BLaER1 treated with 17β-estradiol and CSF1 and Interleukin-3, amounts not matched to agents 10 nM and 100 nM (cell line): ENCODE data around the gene ATF6B.

Experiments used
- H3K27ac ChIP-seq, 11 experiments: shearing (Covaris generic); formaldehyde crosslinking; 2 replicates each; pipeline ENCODE4 v1.8.1; 2022
- H3K27me3 ChIP-seq, 11 experiments: shearing (Covaris generic); formaldehyde crosslinking; 2 replicates each; pipeline ENCODE4 v1.8.1; 2022
- H3K36me3 ChIP-seq, 11 experiments: shearing (Covaris generic); formaldehyde crosslinking; 2 replicates each; pipeline ENCODE4 v1.8.1; 2022
- H3K4me1 ChIP-seq, 10 experiments: shearing (Covaris generic); formaldehyde crosslinking; 2 replicates each; pipeline ENCODE4 v1.8.1; 2022
- H3K4me2 ChIP-seq, 11 experiments: shearing (Covaris generic); formaldehyde crosslinking; 2 replicates each; pipeline ENCODE4 v1.8.1; 2022
- H3K4me3 ChIP-seq, 10 experiments: shearing (Covaris generic); formaldehyde crosslinking; 2 replicates each; pipeline ENCODE4 v1.8.1; 2022
- H3K9ac ChIP-seq, 11 experiments: shearing (Covaris generic); formaldehyde crosslinking; 2 replicates each; pipeline ENCODE4 v1.8.1; 2022
- H3K9me3 ChIP-seq, 11 experiments: shearing (Covaris generic); formaldehyde crosslinking; replicated peaks in 1 of 11; 2 replicates each; pipeline ENCODE4 v1.8.1; 2022
- H4K20me1 ChIP-seq, 11 experiments: shearing (Covaris generic); formaldehyde crosslinking; 2 replicates each; pipeline ENCODE4 v1.8.1; 2022
- Cebpa-rat ChIP-seq, 11 experiments: shearing (Covaris generic); IDR thresholded peaks; 2 replicates each; pipeline ENCODE4 v1.8.1; 2022

Gene ATF6B

GRCh38 chr6:32086661-32087573, 41.1 kb downstream of the ATF6B start:
- peak overlapping the region; percentile 17 to 77 (median 33); a peak in 18 of 22 replicates for H3K4me2 ChIP-seq
- H3K27me3 ChIP-seq, result peaks cover 0 to 78% (median 0%) of the 10 kb centered on the region in 11 experiments; a peak in 8 of 22 replicates
- TF ChIP-seq Cebpa-rat (IDR thresholded peaks at IDR 0.05), result no peak
- peaks cover 5 to 15% (median 12%) of the 10 kb centered on the region in 10 experiments; a peak in 17 of 20 replicates for H3K4me1 ChIP-seq
- no peak overlapping the region for H3K4me3 ChIP-seq
- H4K20me1 ChIP-seq, result peaks cover 0 to 42% (median 0%) of the 10 kb centered on the region in 11 experiments; a peak in 5 of 22 replicates
- H3K27ac ChIP-seq, result no peak overlapping the region
- no peaks in the 10 kb centered on the region for H3K9me3 ChIP-seq
- no peaks in the 10 kb centered on the region for H3K36me3 ChIP-seq
- H3K9ac ChIP-seq, result no peak overlapping the region

DNA sequence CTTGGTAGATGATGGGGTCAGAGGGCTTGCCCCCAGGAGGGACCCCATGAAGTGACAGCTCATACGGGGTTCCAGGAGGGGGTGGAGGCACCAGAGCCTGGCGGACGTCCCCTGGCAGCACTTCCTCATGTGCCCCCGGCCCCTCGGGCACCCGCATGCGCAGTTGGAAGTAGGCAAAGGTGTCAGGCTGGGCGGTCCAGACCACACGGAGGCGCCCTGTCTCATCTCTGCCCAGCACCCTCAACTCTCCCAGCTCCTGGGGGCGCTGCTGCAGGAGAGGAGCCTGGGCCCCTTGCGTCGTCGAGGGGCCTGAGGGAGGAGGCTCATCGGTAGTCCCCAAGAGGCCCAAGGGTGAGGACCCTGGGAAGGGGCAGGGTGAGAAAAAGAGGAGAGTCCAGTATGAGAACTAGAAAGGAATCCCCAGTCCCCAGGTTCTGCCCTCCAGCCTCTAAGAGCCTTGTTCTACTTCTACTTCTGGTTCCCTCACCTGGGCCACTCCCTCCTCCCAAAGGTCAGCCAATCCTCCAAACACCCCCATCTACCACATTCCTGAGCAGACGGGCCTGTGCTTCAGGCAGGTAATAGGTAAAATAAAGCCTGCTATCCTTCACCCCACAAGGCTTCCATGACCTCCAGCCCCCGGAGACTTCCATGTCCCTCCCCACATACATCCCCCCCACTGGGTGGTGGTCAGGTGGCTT, 42.1 kb downstream of the ATF6B start:
- Histone ChIP-seq H3K4me1 (peaks cover 5 to 24% (median 12%) of the 10 kb centered on the region in 10 experiments; a peak in 17 of 20 replicates), H3K4me3 (no peak overlapping the region), H4K20me1 (peaks cover 0 to 42% (median 0%) of the 10 kb centered on the region in 11 experiments; a peak in 5 of 22 replicates), H3K4me2 (peak overlapping the region in 8 of 11 experiments; percentile 17 to 77 (median 46); a peak in 14 of 22 replicates), H3K9me3 (no peaks in the 10 kb centered on the region), H3K36me3 (no peaks in the 10 kb centered on the region), H3K27me3 (peaks cover 0 to 80% (median 0%) of the 10 kb centered on the region in 11 experiments; a peak in 8 of 22 replicates), H3K9ac (no peak overlapping the region), H3K27ac (no peak overlapping the region)
- no peak for TF ChIP-seq Cebpa-rat (IDR thresholded peaks at IDR 0.05)

DNA sequence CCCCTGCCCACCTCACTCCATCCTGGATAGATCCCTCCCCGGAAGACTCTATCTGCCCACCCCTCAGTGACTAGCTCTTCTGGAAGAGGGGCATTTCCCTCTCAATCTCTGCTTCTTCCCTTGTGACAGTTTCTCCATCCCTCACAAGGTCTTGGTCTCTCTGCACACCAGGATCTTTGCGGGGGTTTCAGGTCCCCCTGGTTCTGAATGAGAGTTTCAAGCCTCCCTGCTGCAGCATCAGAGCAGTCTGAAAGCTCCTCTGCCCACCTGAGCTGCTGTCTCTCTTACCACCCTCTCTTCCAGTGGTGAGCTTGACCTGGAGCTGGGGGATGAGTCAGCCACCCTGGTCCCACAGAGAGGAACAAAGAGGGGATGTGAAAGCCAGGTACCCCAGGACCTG, 43.3 kb downstream of the ATF6B start:
- H4K20me1 ChIP-seq, result peaks cover 0 to 37% (median 0%) of the 10 kb centered on the region in 11 experiments; a peak in 5 of 22 replicates
- H3K27ac ChIP-seq, result no peak overlapping the region
- H3K9me3 ChIP-seq, result no peaks in the 10 kb centered on the region
- H3K36me3 ChIP-seq, result no peaks in the 10 kb centered on the region
- no peak overlapping the region for H3K9ac ChIP-seq
- no peak overlapping the region for H3K4me3 ChIP-seq
- H3K27me3 ChIP-seq, result peaks cover 0 to 71% (median 0%) of the 10 kb centered on the region in 11 experiments; a peak in 8 of 22 replicates
- no peak for TF ChIP-seq Cebpa-rat (IDR thresholded peaks at IDR 0.05)
- H3K4me1 ChIP-seq, result peaks cover 5 to 26% (median 12%) of the 10 kb centered on the region in 10 experiments; a peak in 17 of 20 replicates
- no peak overlapping the region for H3K4me2 ChIP-seq

DNA sequence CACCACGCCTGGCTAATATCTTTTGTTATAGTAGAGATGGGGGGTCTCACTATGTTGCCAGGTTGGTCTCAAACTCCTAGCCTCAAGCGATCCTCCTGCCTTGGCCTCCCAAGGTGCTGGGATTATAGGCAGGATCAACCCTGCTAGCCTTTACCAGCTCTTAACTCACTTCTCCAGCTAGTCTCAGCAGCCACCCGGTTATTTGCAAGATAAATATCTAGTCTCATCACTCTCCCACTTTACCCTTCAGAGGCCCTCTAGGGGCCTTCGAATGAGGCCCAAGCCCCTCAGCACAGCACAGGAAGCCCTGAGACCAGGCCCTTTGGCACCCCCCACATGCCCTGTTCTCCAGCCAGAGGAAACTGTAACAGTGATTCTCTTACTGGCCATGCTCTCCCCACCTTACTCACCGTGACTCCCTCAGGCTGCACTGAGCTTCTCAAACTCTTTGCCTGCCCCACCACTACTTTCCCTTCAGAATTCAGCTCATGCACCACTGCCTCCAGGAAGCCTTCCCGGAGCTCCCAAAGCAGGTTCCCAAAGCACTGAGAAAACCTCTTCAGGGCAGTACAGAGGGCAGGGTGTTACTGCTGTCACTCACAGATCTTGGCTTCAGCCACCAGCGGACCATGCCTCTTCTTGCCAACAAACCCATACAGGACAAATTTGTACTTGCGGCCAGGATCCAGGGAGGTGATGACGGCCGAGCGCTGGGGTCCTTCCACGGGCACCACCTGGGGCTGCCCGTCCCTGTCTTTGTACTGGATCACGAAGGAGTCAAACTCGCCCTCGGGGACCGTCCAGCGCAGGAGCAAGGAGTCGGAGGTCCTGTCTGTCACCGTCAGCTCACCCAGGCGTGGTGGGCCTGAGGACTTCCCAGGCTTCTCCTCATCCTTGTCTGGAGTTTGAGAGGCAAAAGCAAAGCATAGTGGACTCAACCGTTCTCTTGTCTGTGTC, 44.0 kb downstream of the ATF6B start:
- no peak for TF ChIP-seq Cebpa-rat (IDR thresholded peaks at IDR 0.05)
- Histone ChIP-seq H3K27ac (no peak overlapping the region), H3K4me3 (no peak overlapping the region), H3K36me3 (no peaks in the 10 kb centered on the region), H3K27me3 (peaks cover 0 to 64% (median 0%) of the 10 kb centered on the region in 11 experiments; a peak in 7 of 22 replicates), H3K9ac (no peak overlapping the region), H3K4me1 (peaks cover 5 to 26% (median 12%) of the 10 kb centered on the region in 10 experiments; a peak in 17 of 20 replicates), H3K9me3 (no peaks in the 10 kb centered on the region), H3K4me2 (no peak overlapping the region), H4K20me1 (peaks cover 0 to 35% (median 0%) of the 10 kb centered on the region in 11 experiments; a peak in 5 of 22 replicates)

- H3K27me3 ChIP-seq, result peaks cover 0 to 55% (median 0%) of the 10 kb centered on the region in 11 experiments; a peak in 7 of 22 replicates
- H3K9me3 ChIP-seq, result no peaks in the 10 kb centered on the region
- H3K9ac ChIP-seq, result no peak overlapping the region
- peaks cover 5 to 26% (median 12%) of the 10 kb centered on the region in 10 experiments; a peak in 17 of 20 replicates for H3K4me1 ChIP-seq
- H4K20me1 ChIP-seq, result peaks cover 0 to 31% (median 0%) of the 10 kb centered on the region in 11 experiments; a peak in 4 of 22 replicates
- no peak overlapping the region for H3K4me3 ChIP-seq
- H3K27ac ChIP-seq, result no peak overlapping the region
- no peak for TF ChIP-seq Cebpa-rat (IDR thresholded peaks at IDR 0.05)
- no peak overlapping the region for H3K4me2 ChIP-seq
- no peaks in the 10 kb centered on the region; a peak in 2 of 22 replicates for H3K36me3 ChIP-seq
Observed at GRCh38 chr6:32082935-32083334, 45.1 kb downstream of the ATF6B start.

DNA sequence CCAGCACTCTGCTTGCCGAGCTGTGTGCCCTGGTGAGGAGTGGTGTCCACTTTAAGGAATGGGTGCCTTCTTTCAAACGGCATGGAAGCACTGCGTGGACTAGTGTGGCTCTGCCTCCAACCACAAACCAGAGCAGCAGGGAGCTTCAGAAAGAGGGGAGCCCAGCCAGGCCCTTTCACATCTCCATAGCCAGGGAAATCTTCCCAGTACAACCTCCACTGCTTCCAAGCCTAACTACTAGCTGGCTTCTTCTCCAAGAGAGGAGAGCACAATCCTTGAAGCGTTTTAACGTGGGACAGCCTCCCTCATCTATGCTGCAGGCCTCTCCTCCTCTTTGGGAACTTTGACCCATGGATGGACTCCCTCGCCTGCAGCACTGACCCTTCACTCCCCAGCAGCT, 45.6 kb downstream of the ATF6B start:
- no peaks in the 10 kb centered on the region; a peak in 2 of 22 replicates for H3K36me3 ChIP-seq
- TF ChIP-seq Cebpa-rat (IDR thresholded peaks at IDR 0.05), result no peak
- H3K4me1 ChIP-seq, result peaks cover 5 to 26% (median 12%) of the 10 kb centered on the region in 10 experiments; a peak in 17 of 20 replicates
- no peak overlapping the region for H3K27ac ChIP-seq
- no peak overlapping the region for H3K4me3 ChIP-seq
- no peak overlapping the region for H3K9ac ChIP-seq
- H3K9me3 ChIP-seq, result no peaks in the 10 kb centered on the region
- H3K4me2 ChIP-seq, result no peak overlapping the region
- H3K27me3 ChIP-seq, result peaks cover 0 to 54% (median 0%) of the 10 kb centered on the region in 11 experiments; a peak in 7 of 22 replicates
- peaks cover 0 to 31% (median 0%) of the 10 kb centered on the region in 11 experiments; a peak in 4 of 22 replicates for H4K20me1 ChIP-seq

DNA sequence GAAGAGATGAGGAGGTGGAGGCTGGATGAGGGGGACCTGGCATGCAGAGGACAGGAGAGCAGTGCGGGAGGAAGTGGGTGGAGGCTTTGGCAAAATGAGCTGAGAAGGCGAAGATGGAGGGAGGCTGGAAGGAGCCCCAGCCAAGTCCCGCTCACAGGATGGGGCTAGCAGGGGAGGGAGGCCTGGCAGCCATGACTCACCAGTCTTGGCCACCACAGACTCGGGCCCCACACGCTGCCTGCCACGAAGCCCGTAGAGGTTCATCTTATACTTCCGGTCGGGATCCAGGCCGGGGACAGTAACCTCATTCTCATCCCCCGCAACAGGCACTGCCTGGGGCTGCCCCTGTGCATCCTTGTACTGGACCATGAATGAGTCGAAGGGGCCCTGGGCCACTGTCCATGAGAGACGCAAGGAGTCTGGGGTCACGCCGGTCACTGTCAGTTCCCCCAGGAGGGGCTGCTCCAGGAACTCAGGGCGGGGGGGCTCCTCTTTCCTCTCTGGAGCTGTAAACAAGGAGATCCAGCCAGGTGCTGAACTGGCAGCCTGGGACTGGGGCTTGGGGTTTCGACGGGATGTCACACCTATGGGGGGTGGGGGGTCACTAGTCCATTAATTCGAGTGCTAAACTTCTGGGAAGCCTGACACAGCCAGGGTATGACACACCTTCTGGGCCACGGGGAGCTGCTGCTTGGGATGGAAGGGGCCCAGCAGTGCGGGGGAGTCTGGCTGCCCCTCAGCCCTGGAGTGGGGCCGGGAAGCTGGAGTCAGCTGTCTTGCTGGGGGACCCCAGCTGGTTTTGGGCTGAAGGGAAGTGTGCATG, 46.7 kb downstream of the ATF6B start:
- no peak for TF ChIP-seq Cebpa-rat (IDR thresholded peaks at IDR 0.05)
- no peak overlapping the region for H3K4me3 ChIP-seq
- H3K36me3 ChIP-seq, result no peaks in the 10 kb centered on the region; a peak in 2 of 22 replicates
- H3K27ac ChIP-seq, result no peak overlapping the region
- peaks cover 0 to 21% (median 0%) of the 10 kb centered on the region in 11 experiments; a peak in 4 of 22 replicates for H4K20me1 ChIP-seq
- peaks cover 0 to 17% (median 3%) of the 10 kb centered on the region in 10 experiments; a peak in 15 of 20 replicates for H3K4me1 ChIP-seq
- H3K9me3 ChIP-seq, result no peaks in the 10 kb centered on the region
- peak overlapping the region in 3 of 11 experiments; percentile 44 to 47 (median 45); a peak in 6 of 22 replicates for H3K4me2 ChIP-seq
- peaks cover 0 to 46% (median 0%) of the 10 kb centered on the region in 11 experiments; a peak in 4 of 22 replicates for H3K27me3 ChIP-seq
- no peak overlapping the region for H3K9ac ChIP-seq
